Activated T-helper 2 cell treated with anti-CD3 and anti-CD28 coated beads, Interferon-gamma antibody, Interleukin-2, Interleukin-4, amounts not matched to agents 10 μg/mL and 5 μg/mL and 100 μg/mL, durations not matched to agents 14 hours and 24 hours and 36 hours (primary cell): ENCODE measurements around the gene NKAIN2. TPM values are rescaled to one million over a fixed set of nuclear protein-coding genes. Genes with fewer than 3 reads are reported as not detected.
"Not testable (repeated sequence)": the region's sequence is repeated elsewhere in the genome, so short reads cannot be mapped to it uniquely, and the experiment has no call there.

Experiments used
- DNase-seq: peaks from one replicate; pipeline ENCODE4 v3.0.0; 2021; ENCODE audit warnings: low spot score
- H3K27ac Mint-ChIP-seq: one replicate; pipeline ENCODE4 v1.8.0; 2021; ENCODE audit warnings: mixed read lengths
- H3K27me3 Mint-ChIP-seq: one replicate; pipeline ENCODE4 v1.8.0; 2021; ENCODE audit warnings: low read depth, mixed read lengths
- H3K36me3 Mint-ChIP-seq: one replicate; pipeline ENCODE4 v1.8.0; 2021; ENCODE audit warnings: low read depth, mixed read lengths
- H3K4me1 Mint-ChIP-seq: one replicate; pipeline ENCODE4 v1.8.0; 2021; ENCODE audit warnings: low read depth, mixed read lengths
- H3K4me3 Mint-ChIP-seq: one replicate; pipeline ENCODE4 v1.8.0; 2021; ENCODE audit warnings: low read depth, mild to moderate bottlenecking, moderate library complexity, mixed read lengths
- H3K9me3 Mint-ChIP-seq: one replicate; pipeline ENCODE4 v1.8.0; 2021; ENCODE audit warnings: mixed read lengths
- intact Hi-C: fragments of 100-400 bp; cut with micrococcal nuclease; formaldehyde crosslinking; loops from one replicate; pipeline ENCODE4 v1.15.1; 2023
- total RNA-seq: library from RNA; stranded (reverse); gene quantifications from 2 replicates; pipeline ENCODE4 v1.2.3, GENCODE V29; 2022

NKAIN2 gene
- total RNA-seq, 1 donor from 2014 or later, result not detected

DNA sequence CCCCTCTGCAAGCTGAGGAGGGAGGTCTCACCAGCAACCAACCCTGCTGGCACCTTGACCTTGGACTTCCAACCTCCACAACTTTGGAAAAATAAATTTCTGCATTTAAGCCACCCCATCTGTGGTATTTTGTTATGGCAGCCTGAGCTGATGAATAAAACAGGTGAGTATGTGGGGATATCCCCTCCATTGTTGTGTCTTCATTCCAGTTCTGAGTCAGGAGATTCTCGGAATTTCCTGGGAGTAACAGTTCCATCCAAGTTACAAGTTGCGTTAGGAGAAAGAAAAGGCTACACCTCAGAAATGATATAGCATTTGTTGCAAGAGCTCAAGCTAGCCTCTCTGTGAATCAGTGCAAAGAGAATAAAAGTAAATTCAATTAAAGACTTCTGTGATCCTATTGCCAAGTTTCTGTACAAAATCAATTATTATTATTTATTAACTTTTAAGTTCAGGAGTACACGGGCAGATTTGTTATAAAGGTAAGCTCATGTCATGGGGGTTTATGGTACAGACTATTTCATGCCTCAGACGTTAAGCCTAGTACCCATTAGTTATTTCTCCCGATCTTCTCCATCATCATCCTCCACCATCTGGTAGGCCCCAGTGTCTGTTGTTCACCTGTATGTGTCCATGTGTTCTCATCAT is 153.0 kb downstream of the NKAIN2 start:
- no peak overlapping the region for H3K4me3 Mint-ChIP-seq
- no peaks in the 10 kb centered on the region for H3K4me1 Mint-ChIP-seq
- H3K36me3 Mint-ChIP-seq, result no peaks in the 10 kb centered on the region
- intact Hi-C loops, result no loop called here
- DNase-seq, result no peak
- no peaks in the 10 kb centered on the region for H3K27me3 Mint-ChIP-seq
- peaks cover 5% of the 10 kb centered on the region for H3K9me3 Mint-ChIP-seq
- no peak overlapping the region for H3K27ac Mint-ChIP-seq

GRCh38 chr6:123962508-123962907 is 158.8 kb downstream of the NKAIN2 start:
- Mint-ChIP-seq H3K4me3 (no peak overlapping the region), H3K4me1 (no peaks in the 10 kb centered on the region), H3K27ac (no peak overlapping the region), H3K36me3 (no peaks in the 10 kb centered on the region), H3K9me3 (no peaks in the 10 kb centered on the region), H3K27me3 (no peaks in the 10 kb centered on the region)
- no peak for DNase-seq
- intact Hi-C loops, result no loop called here

DNA sequence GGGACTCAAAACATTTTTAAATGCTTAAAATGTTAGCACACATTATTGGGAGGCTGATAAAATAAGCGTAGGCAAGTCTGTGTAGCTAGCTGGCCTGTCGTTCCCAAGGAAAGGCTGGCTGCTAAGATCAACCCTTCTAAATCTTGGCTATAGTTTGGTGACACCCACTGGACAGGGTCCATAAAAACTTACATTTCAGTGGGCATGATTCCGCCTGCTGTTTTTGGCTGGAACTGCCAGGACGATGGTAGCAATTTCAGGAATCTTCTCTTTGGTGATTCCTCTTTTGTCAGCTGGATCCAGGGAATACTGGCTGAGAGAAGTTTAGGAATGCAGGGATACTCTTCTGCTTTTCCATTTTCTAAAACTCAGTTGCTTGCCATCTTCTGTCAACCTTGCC is 162.2 kb downstream of the NKAIN2 start:
- Mint-ChIP-seq H3K27ac (no peak overlapping the region), H3K9me3 (no peaks in the 10 kb centered on the region), H3K4me3 (no peak overlapping the region), H3K4me1 (no peaks in the 10 kb centered on the region), H3K27me3 (no peaks in the 10 kb centered on the region), H3K36me3 (no peaks in the 10 kb centered on the region)
- intact Hi-C loops, result no loop called here
- DNase-seq, result no peak

- no peaks in the 10 kb centered on the region for H3K36me3 Mint-ChIP-seq
These were observed 163.0 kb downstream of the NKAIN2 start for GRCh38 chr6:123966618-123967017.

GRCh38 chr6:123967905-123968304 is 164.2 kb downstream of the NKAIN2 start:
- intact Hi-C loops, result no loop called here
- no peak overlapping the region for H3K27ac Mint-ChIP-seq

More at GRCh38 chr6:123966618-123967017, 163.0 kb downstream of the NKAIN2 start:
- no peak overlapping the region for H3K4me3 Mint-ChIP-seq
- H3K27me3 Mint-ChIP-seq, result no peaks in the 10 kb centered on the region
- intact Hi-C loops, result no loop called here
- no peak overlapping the region for H3K27ac Mint-ChIP-seq
- no peaks in the 10 kb centered on the region for H3K9me3 Mint-ChIP-seq
- H3K4me1 Mint-ChIP-seq, result no peaks in the 10 kb centered on the region
- DNase-seq, result no peak

DNA sequence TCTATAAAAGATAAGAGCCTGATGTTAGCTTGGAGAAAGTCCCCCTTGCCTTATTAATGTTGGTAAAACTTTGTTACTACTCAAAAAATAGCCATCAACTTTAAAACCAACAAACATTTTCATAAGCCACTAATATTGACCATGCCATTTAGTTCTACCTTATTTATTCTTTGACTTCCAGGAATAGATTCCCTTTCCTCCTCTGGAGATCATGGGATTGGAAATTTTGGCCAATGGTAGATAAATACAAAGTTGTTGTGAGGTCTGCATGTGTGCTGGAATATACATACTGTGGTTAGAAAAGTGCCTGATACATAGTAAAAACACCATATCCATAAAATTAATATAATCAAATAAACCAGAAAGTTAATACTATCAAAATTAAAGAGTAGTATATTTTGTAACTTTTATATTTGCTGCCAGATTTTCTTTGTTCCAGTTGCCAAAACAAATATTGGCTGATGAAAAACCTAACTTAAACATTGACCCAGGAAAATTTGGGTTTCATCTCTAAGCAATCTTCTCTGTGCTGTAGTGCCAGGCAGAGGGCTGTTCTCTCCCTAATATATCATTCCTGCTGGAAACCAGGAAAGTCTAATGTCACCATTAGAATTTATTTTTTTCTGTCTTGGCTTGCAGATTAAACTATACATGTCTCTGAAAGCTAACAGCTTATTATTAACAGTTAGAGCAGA is 169.1 kb downstream of the NKAIN2 start:
- no peaks in the 10 kb centered on the region for H3K27me3 Mint-ChIP-seq
- no peaks in the 10 kb centered on the region for H3K4me1 Mint-ChIP-seq
- intact Hi-C loops, result no loop called here
- H3K27ac Mint-ChIP-seq, result no peak overlapping the region
- DNase-seq, result no peak
- H3K36me3 Mint-ChIP-seq, result no peaks in the 10 kb centered on the region
- no peaks in the 10 kb centered on the region for H3K9me3 Mint-ChIP-seq
- H3K4me3 Mint-ChIP-seq, result no peak overlapping the region

More at GRCh38 chr6:123967905-123968304, 164.2 kb downstream of the NKAIN2 start:
- H3K4me3 Mint-ChIP-seq, result no peak overlapping the region
- H3K27me3 Mint-ChIP-seq, result no peaks in the 10 kb centered on the region
- no peaks in the 10 kb centered on the region for H3K36me3 Mint-ChIP-seq
- no peak for DNase-seq
- no peaks in the 10 kb centered on the region for H3K9me3 Mint-ChIP-seq
- H3K4me1 Mint-ChIP-seq, result no peaks in the 10 kb centered on the region

GRCh38 chr6:123980311-123980710 is 176.6 kb downstream of the NKAIN2 start:
- intact Hi-C loops, result no loop called here
- Mint-ChIP-seq H3K36me3 (no peaks in the 10 kb centered on the region), H3K4me3 (no peak overlapping the region), H3K27ac (no peak overlapping the region), H3K27me3 (no peaks in the 10 kb centered on the region), H3K4me1 (no peaks in the 10 kb centered on the region), H3K9me3 (no peaks in the 10 kb centered on the region)
- no peak for DNase-seq

DNA sequence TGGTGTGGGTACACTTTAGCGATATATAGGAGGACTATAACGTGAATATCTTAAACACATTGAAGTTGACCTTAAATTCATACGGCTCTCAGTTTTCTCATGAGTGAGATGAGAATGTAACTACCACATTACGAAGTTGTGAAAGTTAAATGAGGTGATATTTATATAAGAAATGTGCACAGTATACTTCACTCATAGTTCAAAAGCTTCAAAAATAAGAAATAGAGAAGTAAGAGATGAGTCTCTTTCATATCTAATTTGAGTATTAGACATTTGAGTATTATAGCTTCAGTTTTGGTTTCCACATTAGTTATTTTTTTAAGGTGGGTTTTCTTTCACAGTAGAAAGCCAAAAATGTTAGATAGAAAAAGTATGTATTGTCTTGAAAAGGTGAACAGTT is 183.3 kb downstream of the NKAIN2 start:
- Mint-ChIP-seq H3K4me3 (no peak overlapping the region), H3K9me3 (no peaks in the 10 kb centered on the region), H3K27ac (no peak overlapping the region), H3K36me3 (no peaks in the 10 kb centered on the region), H3K27me3 (no peaks in the 10 kb centered on the region), H3K4me1 (no peaks in the 10 kb centered on the region)
- intact Hi-C loops, result no loop called here
- no peak for DNase-seq

GRCh38 chr6:123989918-123990317 is 186.3 kb downstream of the NKAIN2 start:
- H3K9me3 Mint-ChIP-seq, H3K4me1 Mint-ChIP-seq, H3K27me3 Mint-ChIP-seq, DNase-seq, H3K27ac Mint-ChIP-seq, H3K4me3 Mint-ChIP-seq, intact Hi-C loops, H3K36me3 Mint-ChIP-seq: not testable (repeated sequence)

- Mint-ChIP-seq H3K4me3 (no peak overlapping the region), H3K27me3 (no peaks in the 10 kb centered on the region), H3K4me1 (no peaks in the 10 kb centered on the region), H3K36me3 (no peaks in the 10 kb centered on the region), H3K27ac (no peak overlapping the region), H3K9me3 (no peaks in the 10 kb centered on the region)
- intact Hi-C loops, result no loop called here
- DNase-seq, result no peak
These were observed 186.7 kb downstream of the NKAIN2 start for GRCh38 chr6:123990376-123990775.

GRCh38 chr6:123994168-123994567 is 190.5 kb downstream of the NKAIN2 start:
- intact Hi-C loops, result no loop called here
- Mint-ChIP-seq H3K27me3 (no peaks in the 10 kb centered on the region), H3K27ac (no peak overlapping the region), H3K9me3 (no peaks in the 10 kb centered on the region), H3K4me3 (no peak overlapping the region), H3K4me1 (no peaks in the 10 kb centered on the region), H3K36me3 (no peaks in the 10 kb centered on the region)
- no peak for DNase-seq

- DNase-seq, result no peak
- intact Hi-C loops, result no loop called here
- Mint-ChIP-seq H3K4me1 (no peaks in the 10 kb centered on the region), H3K27ac (no peak overlapping the region), H3K4me3 (no peak overlapping the region), H3K9me3 (no peaks in the 10 kb centered on the region), H3K36me3 (no peaks in the 10 kb centered on the region), H3K27me3 (no peaks in the 10 kb centered on the region)
These were observed 191.4 kb downstream of the NKAIN2 start for GRCh38 chr6:123994891-123995635.

DNA sequence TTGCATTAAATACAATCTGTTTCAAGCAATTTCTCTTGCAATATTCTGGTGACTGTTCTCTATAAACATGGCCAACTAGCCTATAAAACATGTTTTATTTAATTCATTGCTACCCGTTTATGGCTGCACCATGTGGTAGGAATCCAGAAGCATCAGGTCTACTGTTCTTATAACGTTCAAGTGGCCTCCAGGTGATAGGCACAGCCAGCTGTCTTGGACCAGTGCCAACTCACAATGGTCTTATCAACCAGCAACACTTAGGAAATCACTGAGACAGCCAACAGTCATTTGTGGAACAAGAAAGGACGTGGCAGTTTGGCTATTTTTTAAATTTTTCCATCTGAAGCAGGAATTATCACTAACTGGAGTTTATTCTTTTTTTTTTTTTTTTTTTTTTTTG is 193.6 kb downstream of the NKAIN2 start:
- intact Hi-C loops, result no loop called here
- Mint-ChIP-seq H3K27me3 (no peaks in the 10 kb centered on the region), H3K9me3 (no peaks in the 10 kb centered on the region), H3K36me3 (no peaks in the 10 kb centered on the region), H3K4me1 (no peaks in the 10 kb centered on the region), H3K27ac (no peak overlapping the region), H3K4me3 (no peak overlapping the region)
- no peak for DNase-seq
